ENCODE measurements around the gene FAM83D.
"Not testable (repeated sequence)": the region's sequence is repeated elsewhere in the genome, so short reads cannot be mapped to it uniquely, and the experiment has no call there.

Gene FAM83D

DNA sequence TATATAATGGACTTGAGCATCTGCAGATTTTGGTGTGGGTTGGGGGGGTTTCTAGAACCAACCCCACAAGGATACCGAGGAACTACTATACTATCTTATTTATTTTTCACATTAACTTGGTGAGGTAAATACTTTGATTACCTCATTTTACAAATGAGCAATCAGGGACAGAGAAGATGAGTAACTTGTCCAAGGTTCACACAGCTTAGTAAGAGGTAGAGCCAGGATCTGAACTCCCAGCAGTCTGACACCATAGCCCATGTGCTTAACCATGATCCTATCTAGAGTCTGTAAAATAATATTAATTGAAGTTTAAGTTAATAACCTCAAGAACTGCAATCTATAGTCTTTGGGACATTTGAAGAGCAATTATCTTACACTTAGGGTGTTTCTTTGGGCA, 64.5 kb downstream of the FAM83D start:
- no peak for DNase-seq (ENCODE audit: low read depth)
- no peak overlapping the region for H3K4me3 ChIP-seq (ENCODE audit: low read depth, low read length)
- TF ChIP-seq, protein P1, sequence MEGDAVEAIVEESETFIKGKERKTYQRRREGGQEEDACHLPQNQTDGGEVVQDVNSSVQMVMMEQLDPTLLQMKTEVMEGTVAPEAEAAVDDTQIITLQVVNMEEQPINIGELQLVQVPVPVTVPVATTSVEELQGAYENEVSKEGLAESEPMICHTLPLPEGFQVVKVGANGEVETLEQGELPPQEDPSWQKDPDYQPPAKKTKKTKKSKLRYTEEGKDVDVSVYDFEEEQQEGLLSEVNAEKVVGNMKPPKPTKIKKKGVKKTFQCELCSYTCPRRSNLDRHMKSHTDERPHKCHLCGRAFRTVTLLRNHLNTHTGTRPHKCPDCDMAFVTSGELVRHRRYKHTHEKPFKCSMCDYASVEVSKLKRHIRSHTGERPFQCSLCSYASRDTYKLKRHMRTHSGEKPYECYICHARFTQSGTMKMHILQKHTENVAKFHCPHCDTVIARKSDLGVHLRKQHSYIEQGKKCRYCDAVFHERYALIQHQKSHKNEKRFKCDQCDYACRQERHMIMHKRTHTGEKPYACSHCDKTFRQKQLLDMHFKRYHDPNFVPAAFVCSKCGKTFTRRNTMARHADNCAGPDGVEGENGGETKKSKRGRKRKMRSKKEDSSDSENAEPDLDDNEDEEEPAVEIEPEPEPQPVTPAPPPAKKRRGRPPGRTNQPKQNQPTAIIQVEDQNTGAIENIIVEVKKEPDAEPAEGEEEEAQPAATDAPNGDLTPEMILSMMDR (conservative IDR thresholded peaks at IDR 0.05; ENCODE audit: low read depth, low read length): no peak

DNA sequence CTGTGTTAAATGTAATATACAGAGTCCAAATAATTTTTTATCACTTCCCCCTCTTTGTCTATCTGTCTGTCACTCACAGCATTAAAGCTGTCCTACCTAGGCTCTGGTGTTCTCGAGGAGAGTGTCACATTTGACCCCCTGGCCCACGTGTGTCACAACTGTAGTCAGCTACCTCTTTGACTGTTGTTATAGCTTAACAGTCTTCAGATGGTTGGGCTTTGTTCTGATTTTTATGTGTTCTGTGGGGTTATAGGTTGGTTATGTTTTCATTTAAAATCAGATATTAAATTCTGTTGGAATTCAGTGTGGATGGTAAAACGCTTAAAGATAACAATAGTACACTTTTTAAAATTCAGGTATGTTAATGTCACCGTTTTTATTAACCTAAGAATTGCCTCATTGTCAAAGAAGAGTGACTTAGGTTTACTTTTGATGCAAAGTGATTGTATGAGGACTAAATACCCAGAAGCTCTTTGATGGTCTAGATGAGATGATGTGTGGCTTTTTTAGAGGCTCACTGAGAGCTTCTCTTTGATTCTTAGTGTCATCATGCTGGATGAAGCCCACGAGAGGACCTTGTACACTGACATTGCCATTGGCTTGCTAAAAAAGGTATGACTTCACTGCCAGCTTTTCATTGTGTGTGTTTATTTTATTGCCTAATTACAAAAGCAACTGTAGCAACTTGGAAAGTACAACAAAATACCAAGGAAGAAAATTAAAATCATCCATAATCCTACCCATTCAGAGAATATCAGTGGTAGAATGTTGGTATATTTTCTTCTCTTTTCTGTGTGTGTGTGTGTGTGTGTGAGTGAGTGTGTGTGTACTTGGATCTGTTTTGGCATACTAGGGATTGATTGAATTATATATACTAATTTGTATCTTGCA, 65.8 kb downstream of the FAM83D start:
- no peak overlapping the region for H3K4me3 ChIP-seq (ENCODE audit: low read depth, low read length)
- no peak for DNase-seq (ENCODE audit: low read depth)
- TF ChIP-seq, protein P1 (conservative IDR thresholded peaks at IDR 0.05; ENCODE audit: low read depth, low read length): no peak

DNA sequence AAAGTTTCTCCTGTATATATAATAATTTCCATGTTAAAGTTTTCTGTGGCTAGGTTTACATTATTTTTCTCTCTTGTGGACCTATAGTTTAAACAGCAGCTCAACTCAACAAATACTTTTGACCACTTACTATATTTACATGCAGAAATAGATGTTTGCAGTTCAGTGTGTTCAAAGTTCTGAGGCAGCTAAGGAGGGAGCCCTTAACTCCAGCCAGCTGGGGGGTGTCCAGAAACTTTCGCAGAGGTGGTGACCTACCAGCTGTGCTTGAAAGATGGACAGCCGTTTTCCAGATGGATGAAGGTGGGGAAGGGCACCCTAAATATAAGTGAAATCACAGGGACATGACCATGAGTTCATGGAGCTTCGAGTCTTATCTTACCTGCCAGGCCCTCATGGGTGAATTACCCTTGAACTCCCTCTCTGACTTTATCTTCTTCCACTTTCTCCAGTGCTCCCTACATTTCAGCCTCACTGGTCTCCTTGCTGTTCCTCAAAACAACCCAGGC, 69.4 kb downstream of the FAM83D start:
- H3K4me3 ChIP-seq (ENCODE audit: low read depth, low read length): no peak overlapping the region
- TF ChIP-seq, protein P1 (conservative IDR thresholded peaks at IDR 0.05; ENCODE audit: low read depth, low read length): no peak
- no peak for DNase-seq (ENCODE audit: low read depth)

DNA sequence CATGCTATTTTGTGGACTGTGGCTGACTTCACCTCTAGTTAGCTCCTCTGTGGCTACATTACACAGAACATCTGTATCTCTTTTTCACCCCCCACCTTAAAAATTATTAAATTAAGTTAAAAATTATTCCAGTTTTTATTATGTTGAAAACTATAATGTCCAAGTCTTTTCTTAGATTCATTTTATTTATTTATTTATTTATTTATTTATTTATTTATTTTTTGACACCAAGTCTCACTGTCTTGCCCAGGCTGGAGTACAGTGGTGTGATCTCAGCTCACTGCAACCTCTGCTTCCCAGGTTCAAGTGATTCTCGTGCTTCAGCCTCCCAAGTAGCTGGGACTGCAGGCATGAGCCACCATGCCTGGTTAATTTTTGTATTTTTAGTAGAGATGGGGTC, 70.6 kb downstream of the FAM83D start:
- H3K4me3 ChIP-seq (ENCODE audit: low read depth, low read length); DNase-seq (ENCODE audit: low read depth): not testable (repeated sequence)

DNA sequence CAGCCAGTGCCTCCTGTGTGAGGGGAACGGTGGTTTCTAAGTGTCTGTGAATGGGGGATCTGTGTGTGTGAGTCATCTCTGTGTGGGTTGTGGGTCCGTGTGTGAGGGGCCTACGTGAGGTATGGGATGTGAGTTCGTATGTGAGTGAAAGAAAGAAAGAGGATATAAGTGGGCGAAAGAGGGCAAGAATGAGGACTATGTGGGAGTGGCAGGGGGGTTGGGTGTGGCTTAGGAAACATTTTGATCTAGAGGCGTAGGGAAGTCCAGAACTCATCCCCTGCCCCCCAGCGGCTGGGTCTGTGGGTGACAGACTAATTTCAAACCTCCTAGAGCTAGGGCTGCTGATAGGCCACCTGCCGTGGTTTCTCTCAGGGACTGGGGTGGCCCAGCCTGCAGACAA, 71.4 kb downstream of the FAM83D start:
- TF ChIP-seq, protein P1 (conservative IDR thresholded peaks at IDR 0.05; ENCODE audit: low read depth, low read length): no peak
- no peak for DNase-seq (ENCODE audit: low read depth)
- no peak overlapping the region for H3K4me3 ChIP-seq (ENCODE audit: low read depth, low read length)

DNA sequence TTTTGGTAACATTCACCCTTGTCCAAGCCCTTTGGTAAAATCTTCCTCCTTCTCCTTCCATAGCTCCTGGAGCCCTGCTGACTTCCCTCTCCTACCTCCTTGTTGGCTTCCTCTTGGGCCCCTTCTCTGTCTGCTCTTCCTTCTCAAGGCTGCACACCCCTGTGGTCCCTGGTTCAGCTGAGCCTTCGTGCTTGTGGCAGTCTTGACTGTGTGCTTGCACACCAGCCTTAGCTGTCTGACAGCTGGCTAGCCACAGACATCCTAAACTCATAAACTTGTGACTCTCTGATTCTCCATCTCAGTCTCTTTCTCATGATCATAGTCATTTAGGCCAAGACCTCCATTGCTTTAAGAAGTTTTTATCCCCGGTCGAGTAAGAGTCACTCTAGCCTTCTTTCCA, 73.0 kb downstream of the FAM83D start:
- TF ChIP-seq, protein P1 (conservative IDR thresholded peaks at IDR 0.05; ENCODE audit: low read depth, low read length): no peak
- no peak for DNase-seq (ENCODE audit: low read depth)
- H3K4me3 ChIP-seq (ENCODE audit: low read depth, low read length): no peak overlapping the region

DNA sequence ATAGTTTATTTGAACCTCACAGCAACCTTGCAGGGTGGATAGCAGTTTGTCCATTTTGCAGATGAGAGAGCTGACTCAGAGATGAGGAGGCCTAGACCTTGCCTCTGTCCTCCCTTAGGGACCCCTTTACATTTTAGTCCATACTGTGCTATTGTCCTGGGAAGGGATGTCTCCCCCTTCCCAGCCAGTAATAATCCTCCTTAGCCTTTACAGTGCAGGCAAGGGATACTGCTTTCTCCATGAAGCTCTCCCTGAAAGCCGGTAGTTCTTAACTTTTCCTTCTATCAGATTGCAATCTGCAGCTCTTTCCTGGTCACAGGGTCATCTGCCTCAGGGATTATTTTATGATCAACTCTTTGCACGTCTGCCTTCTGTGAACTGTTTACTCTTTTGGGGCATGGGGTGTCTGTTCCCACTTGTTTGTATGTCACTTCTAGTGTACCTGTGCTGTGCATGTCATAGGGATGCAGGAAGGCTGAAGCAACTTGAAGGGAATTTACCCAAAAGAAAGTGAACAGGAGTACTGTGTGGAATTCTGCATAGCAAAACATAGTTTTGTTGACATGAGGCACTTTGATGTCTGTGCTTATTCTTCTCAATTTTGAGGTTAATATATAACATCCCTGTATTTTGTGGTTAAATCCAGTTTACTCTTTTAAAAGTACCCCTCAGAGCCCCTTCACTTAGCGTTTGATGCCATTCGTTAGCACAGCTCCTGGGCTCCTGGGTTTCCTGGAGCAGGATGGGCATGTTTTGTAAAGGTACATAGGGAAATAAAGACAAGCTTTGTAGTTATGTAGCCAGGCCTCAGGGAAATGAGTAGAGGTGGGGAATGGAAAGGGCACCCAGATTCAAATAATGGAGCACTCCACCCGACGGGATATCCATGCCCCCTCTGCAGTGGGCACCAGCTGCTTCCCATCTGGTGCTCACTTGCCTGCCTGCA, 74.0 kb downstream of the FAM83D start:
- TF ChIP-seq, protein P1 (conservative IDR thresholded peaks at IDR 0.05; ENCODE audit: low read depth, low read length): no peak
- no peak for DNase-seq (ENCODE audit: low read depth)
- no peak overlapping the region for H3K4me3 ChIP-seq (ENCODE audit: low read depth, low read length)
